ENCODE results near the gene METTL5. TPM values are rescaled to one million over a fixed set of nuclear protein-coding genes. Genes with fewer than 3 reads are reported as not detected.

METTL5 gene
- total RNA-seq, 1 donor from 2014 or later: 42.3 TPM

DNA sequence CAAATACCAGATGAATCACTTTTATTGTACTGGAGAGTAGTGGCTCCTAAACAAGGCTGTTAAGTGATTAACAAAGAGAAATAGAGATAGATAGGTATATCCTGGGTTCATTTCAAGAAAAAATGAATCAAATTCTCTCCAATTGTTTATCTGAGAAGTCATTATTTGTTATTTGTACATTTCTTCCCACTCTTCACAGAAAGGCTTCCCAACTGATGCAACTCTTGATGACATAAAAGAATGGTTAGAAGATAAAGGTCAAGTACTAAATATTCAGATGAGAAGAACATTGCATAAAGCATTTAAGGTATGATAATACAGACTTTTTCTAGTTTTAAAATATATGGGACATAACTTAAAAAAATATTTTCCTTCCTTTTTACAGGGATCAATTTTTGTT is 18.1 kb downstream of the METTL5 start:
- DNase-seq (ENCODE audit: low spot score, unreplicated experiment): no peak
- H3K36me3 Mint-ChIP-seq (ENCODE audit: insufficient read depth): peaks cover 29% of the 10 kb centered on the region
- H3K27me3 Mint-ChIP-seq: no peaks in the 10 kb centered on the region
- TF ChIP-seq, protein P1, sequence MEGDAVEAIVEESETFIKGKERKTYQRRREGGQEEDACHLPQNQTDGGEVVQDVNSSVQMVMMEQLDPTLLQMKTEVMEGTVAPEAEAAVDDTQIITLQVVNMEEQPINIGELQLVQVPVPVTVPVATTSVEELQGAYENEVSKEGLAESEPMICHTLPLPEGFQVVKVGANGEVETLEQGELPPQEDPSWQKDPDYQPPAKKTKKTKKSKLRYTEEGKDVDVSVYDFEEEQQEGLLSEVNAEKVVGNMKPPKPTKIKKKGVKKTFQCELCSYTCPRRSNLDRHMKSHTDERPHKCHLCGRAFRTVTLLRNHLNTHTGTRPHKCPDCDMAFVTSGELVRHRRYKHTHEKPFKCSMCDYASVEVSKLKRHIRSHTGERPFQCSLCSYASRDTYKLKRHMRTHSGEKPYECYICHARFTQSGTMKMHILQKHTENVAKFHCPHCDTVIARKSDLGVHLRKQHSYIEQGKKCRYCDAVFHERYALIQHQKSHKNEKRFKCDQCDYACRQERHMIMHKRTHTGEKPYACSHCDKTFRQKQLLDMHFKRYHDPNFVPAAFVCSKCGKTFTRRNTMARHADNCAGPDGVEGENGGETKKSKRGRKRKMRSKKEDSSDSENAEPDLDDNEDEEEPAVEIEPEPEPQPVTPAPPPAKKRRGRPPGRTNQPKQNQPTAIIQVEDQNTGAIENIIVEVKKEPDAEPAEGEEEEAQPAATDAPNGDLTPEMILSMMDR (IDR thresholded peaks at IDR 0.05; ENCODE audit: unreplicated experiment): no peak
- no peaks in the 10 kb centered on the region for H3K4me1 Mint-ChIP-seq (ENCODE audit: low read depth)
- no peaks in the 10 kb centered on the region for H3K9me3 Mint-ChIP-seq (ENCODE audit: low read depth)
- no peak overlapping the region for H3K4me3 Mint-ChIP-seq (ENCODE audit: low read depth)
- no peak overlapping the region for H3K27ac Mint-ChIP-seq

DNA sequence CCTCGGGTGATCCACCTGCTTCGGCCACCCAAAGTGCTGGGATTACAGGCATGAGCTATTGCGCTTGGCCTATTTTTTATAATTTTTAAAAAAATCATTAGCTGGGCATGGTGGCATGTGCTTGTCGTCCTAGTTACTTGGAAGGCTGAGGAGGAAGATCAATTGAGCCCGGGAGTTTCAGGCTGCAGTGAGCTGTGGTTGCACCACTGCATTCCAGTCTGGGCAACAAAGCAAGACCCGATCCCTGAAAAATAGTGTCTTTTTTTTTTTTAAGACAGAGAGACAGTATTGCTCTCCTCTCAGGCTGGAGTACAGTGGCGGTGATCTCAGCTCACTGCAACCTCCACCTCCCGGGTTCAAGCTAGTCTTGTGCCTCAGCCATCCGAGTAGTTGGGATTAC is 21.2 kb downstream of the METTL5 start:
- no peaks in the 10 kb centered on the region for H3K9me3 Mint-ChIP-seq (ENCODE audit: low read depth)
- no peak overlapping the region for H3K27ac Mint-ChIP-seq
- no peak for DNase-seq (ENCODE audit: low spot score, unreplicated experiment)
- peaks cover 16% of the 10 kb centered on the region for H3K36me3 Mint-ChIP-seq (ENCODE audit: insufficient read depth)
- no peaks in the 10 kb centered on the region for H3K27me3 Mint-ChIP-seq
- no peak overlapping the region for H3K4me3 Mint-ChIP-seq (ENCODE audit: low read depth)
- H3K4me1 Mint-ChIP-seq (ENCODE audit: low read depth): peaks cover 9% of the 10 kb centered on the region
- TF ChIP-seq, protein P1 (IDR thresholded peaks at IDR 0.05; ENCODE audit: unreplicated experiment): no peak

GRCh38 chr2:169798718-169799592 is 25.8 kb downstream of the METTL5 start, which contains the start of gene SSB:
Gene SSB (plus strand): TSS chr2:169798871. CDS start chr2:169800961, 2,090 bp downstream.
- H3K4me3 Mint-ChIP-seq (ENCODE audit: low read depth): peak within 1 kb of the TSS; percentile 87
- peak within 1 kb of the TSS; percentile 94 for H3K27ac Mint-ChIP-seq
- no peaks in the 10 kb centered on the region for H3K9me3 Mint-ChIP-seq (ENCODE audit: low read depth)
- no peaks in the 10 kb centered on the region for H3K27me3 Mint-ChIP-seq
- peaks cover 11% of the 10 kb centered on the region for H3K4me1 Mint-ChIP-seq (ENCODE audit: low read depth)
- TF ChIP-seq, protein P1 (IDR thresholded peaks at IDR 0.05; ENCODE audit: unreplicated experiment): no peak
- H3K36me3 Mint-ChIP-seq (ENCODE audit: insufficient read depth): peaks cover 5% of the 10 kb centered on the region
- peak; percentile 84 for DNase-seq (ENCODE audit: low spot score, unreplicated experiment)

DNA sequence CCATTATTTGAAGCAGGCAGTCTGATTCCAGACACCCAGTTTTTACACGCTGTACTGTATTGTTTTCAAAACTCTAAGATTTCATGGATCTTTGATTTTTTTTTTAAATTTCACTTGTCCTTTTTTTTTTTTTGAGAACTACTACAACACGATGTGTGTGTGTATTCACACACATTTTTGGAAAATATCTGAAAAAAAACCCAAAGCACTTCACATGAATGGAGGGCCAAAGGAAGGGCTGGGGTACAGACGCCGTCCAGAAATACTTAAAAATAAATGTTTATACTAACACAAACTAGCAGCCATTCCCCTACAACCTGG is 26.3 kb downstream of the METTL5 start:
- DNase-seq (ENCODE audit: low spot score, unreplicated experiment): no peak
- TF ChIP-seq, protein P1 (IDR thresholded peaks at IDR 0.05; ENCODE audit: unreplicated experiment): no peak
- Mint-ChIP-seq H3K27ac (peak overlapping the region; percentile 92), H3K36me3 (ENCODE audit: insufficient read depth) (peaks cover 5% of the 10 kb centered on the region), H3K4me1 (ENCODE audit: low read depth) (peaks cover 11% of the 10 kb centered on the region), H3K27me3 (no peaks in the 10 kb centered on the region), H3K9me3 (ENCODE audit: low read depth) (no peaks in the 10 kb centered on the region), H3K4me3 (ENCODE audit: low read depth) (peak overlapping the region; percentile 87)

GRCh38 chr2:169797601-169798000 is 27.1 kb downstream of the METTL5 start:
- Mint-ChIP-seq H3K4me1 (ENCODE audit: low read depth) (peaks cover 11% of the 10 kb centered on the region), H3K9me3 (ENCODE audit: low read depth) (no peaks in the 10 kb centered on the region), H3K4me3 (ENCODE audit: low read depth) (peak overlapping the region; percentile 58), H3K27ac (no peak overlapping the region), H3K27me3 (no peaks in the 10 kb centered on the region), H3K36me3 (ENCODE audit: insufficient read depth) (peaks cover 3% of the 10 kb centered on the region)
- TF ChIP-seq, protein P1 (IDR thresholded peaks at IDR 0.05; ENCODE audit: unreplicated experiment): no peak
- DNase-seq (ENCODE audit: low spot score, unreplicated experiment): no peak

Measured in progenitor cell of endocrine pancreas (in vitro differentiated cells).